HL-60 (cell line): Measurements from ENCODE around the gene ADGRE3.

Experiments
- CTCF ChIP-seq: IDR thresholded peaks from one replicate; pipeline ENCODE4 v1.5.1; 2011; ENCODE audit warnings: low read length, control low read depth, inconsistent platforms; ENCODE audit not compliant: insufficient read depth
- GABPA ChIP-seq: IDR thresholded peaks from 2 replicates; pipeline ENCODE4 v1.6.1; 2012; ENCODE audit warnings: low read depth
- POLR2AphosphoS5 ChIP-seq: IDR thresholded peaks from 2 replicates; pipeline ENCODE4 v1.6.1; 2012; ENCODE audit warnings: low read depth
- REST ChIP-seq: IDR thresholded peaks from 2 replicates; pipeline ENCODE4 v1.6.1; 2012; ENCODE audit warnings: low read depth; ENCODE audit not compliant: insufficient replicate concordance
- SPI1 ChIP-seq: IDR thresholded peaks from 2 replicates; pipeline ENCODE4 v1.6.1; 2012; ENCODE audit warnings: low read depth, mild to moderate bottlenecking, borderline replicate concordance

GRCh38 chr19:14595558-14595957, 79.1 kb downstream of the ADGRE3 start:
- TF ChIP-seq CTCF (no peak), POLR2AphosphoS5 (no peak), SPI1 (no peak), REST (no peak), GABPA (no peak)
